K562 (cell line): ENCODE measurements around the gene WASF2. TPM values are rescaled to one million over a fixed set of nuclear protein-coding genes. Genes with fewer than 3 reads are reported as not detected.
A peak's percentile ranks its signal among the peaks of the same experiment; 100 is the strongest.

Experiments used
- ELF4 ChIP-seq: fragments of 450-650 bp; formaldehyde crosslinking; IDR thresholded peaks from 2 replicates; pipeline ENCODE4 v1.4.0; 2022; ENCODE audit warnings: missing genetic modification characterization
- HDAC3 ChIP-seq: fragments of 450-650 bp; IDR thresholded peaks from 2 replicates; pipeline ENCODE4 v1.6.1; 2018; ENCODE audit warnings: borderline replicate concordance, mild to moderate bottlenecking, moderate library complexity; ENCODE audit not compliant: partially characterized antibody
- HNRNPUL1 ChIP-seq: fragments of 200-400 bp; formaldehyde crosslinking; IDR thresholded peaks from 2 replicates; pipeline ENCODE4 v1.6.1; 2017; ENCODE audit warnings: low read length
- NR3C1 ChIP-seq: sonication (generic); formaldehyde crosslinking; IDR thresholded peaks from 2 replicates; pipeline ENCODE4 v1.8.1; 2022; ENCODE audit warnings: missing genetic modification reagents
- PRPF4 ChIP-seq: fragments of 200-400 bp; formaldehyde crosslinking; IDR thresholded peaks from one replicate; pipeline ENCODE4 v1.6.1; 2017; ENCODE audit warnings: low read length, low read depth, mild to moderate bottlenecking; ENCODE audit not compliant: insufficient read depth, poor library complexity, severe bottlenecking
- SLC30A9 ChIP-seq: fragments of 250-450 bp; sonication (Bioruptor Pico); IDR thresholded peaks from 2 replicates; pipeline ENCODE4 v1.8.0; 2022; ENCODE audit warnings: mild to moderate bottlenecking, moderate library complexity
- TAF15 ChIP-seq: fragments of 200-400 bp; formaldehyde crosslinking; IDR thresholded peaks from 2 replicates; pipeline ENCODE4 v1.6.1; 2017; ENCODE audit warnings: mild to moderate bottlenecking, low read depth, low read length, moderate library complexity
- TFAM ChIP-seq: fragments of 250-450 bp; sonication (Bioruptor Pico); conservative IDR thresholded peaks from 2 replicates; pipeline ENCODE4 v1.5.0; 2021; ENCODE audit warnings: mild to moderate bottlenecking, moderate library complexity
- ZC3H4 ChIP-seq: sonication (generic); formaldehyde crosslinking; IDR thresholded peaks from 2 replicates; pipeline ENCODE4 v1.9.0; 2021; ENCODE audit warnings: missing genetic modification reagents, borderline replicate concordance
- ZNF143 ChIP-seq: sonication (generic); formaldehyde crosslinking; IDR thresholded peaks from 2 replicates; pipeline ENCODE4 v1.9.0; 2022; ENCODE audit warnings: mild to moderate bottlenecking, missing genetic modification reagents
- ZNF3 ChIP-seq: fragments of 250-450 bp; sonication (Bioruptor Pico); IDR thresholded peaks from 2 replicates; pipeline ENCODE4 v1.5.0; 2021; ENCODE audit warnings: mild to moderate bottlenecking, moderate library complexity
- polyA plus RNA-seq, 8 experiments: library from polyadenylated mRNA; depleted of rRNA in 4 of 8; stranded (reverse) in 5 of 8; unstranded in 3 of 8; fragments of >200 nt; fragmentation: Nextera tagmentation in 2 of 8; fragmentation: Illumina TruSeq in 1 of 8; extraction: Ambion mirVana in 2 of 8; extraction: Trizol in 1 of 8; gene quantifications; 2 replicates each; pipeline versions ENCODE4 v1.2.1 to v1.2.3, GENCODE V29; 2011 to 2014; ENCODE audit warnings: inconsistent platforms in 1 of 8, missing spikeins in 1 of 8
- total RNA-seq, 7 experiments: library from RNA; depleted of rRNA in 6 of 7; stranded (reverse); fragments of >200 nt in 6 of 7; fragmentation: Illumina TruSeq in 2 of 7; extraction: Trizol in 2 of 7; gene quantifications; 2 replicates each; pipeline versions ENCODE4 v1.2.1 to v1.2.3, GENCODE V29; 2011 to 2021; ENCODE audit warnings: low replicate concordance in 1 of 7
- TF ChIP-seq, protein P1 (sequence below): fragments of 200-600 bp; sonication (generic); IDR thresholded peaks from one replicate; pipeline ENCODE4 v1.6.1; 2012; ENCODE audit warnings: mild to moderate bottlenecking, low read depth, low read length, inconsistent platforms
- TF ChIP-seq, protein P2 (sequence below): IDR thresholded peaks from 2 replicates; pipeline ENCODE4 v1.6.1; 2014; ENCODE audit warnings: antibody characterized with exemption
- TF ChIP-seq, protein P3 (sequence below): fragments of 250-450 bp; sonication (Bioruptor Pico); IDR thresholded peaks from 2 replicates; pipeline ENCODE4 v1.8.0; 2022; ENCODE audit warnings: moderate library complexity, mild to moderate bottlenecking, inconsistent platforms

The WASF2 gene
- total and polyA plus RNA-seq, 9 of the 15 experiments (the other 6 are each of a cell fraction or from before 2014, with no cell fraction given) = 8.2 to 163 (median 31.2) TPM

DNA sequence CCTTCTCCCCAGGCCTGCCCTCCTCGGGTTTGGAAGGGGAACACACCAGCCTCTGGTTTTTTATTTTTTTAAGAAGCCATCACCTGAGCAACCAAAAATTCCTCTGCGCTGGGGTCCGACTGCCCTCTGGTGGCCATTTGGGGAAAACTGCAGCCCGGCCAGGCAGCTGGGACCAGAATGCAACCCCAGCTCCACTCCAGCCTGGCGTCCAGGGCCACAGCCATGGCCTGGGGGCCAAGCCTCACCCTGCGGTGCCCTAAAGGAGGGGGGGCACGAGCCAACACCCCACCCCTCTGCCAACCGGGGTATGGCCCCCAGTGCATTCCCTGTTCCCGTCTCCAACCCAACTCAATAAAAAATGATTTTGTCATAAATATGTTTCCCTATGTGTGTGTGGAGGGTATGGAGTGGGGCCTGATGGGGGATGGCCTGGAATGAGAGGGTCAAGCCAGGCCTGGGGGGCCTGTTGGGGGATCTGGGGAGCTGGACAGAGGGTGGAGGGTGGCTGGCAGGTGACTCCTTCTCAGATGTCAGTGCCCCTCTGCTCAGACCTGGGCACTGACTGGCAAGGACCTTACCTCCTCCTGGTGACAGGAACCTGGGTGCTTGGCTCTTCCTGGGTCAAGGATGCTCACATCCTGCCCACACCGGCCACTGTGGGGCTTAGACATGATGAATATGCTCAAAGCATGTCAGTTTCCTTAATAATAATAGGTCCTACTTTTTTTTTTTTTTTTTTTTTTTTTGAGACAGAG lies 94.3 kb downstream of the WASF2 start (continued):
- TF ChIP-seq, protein P1, sequence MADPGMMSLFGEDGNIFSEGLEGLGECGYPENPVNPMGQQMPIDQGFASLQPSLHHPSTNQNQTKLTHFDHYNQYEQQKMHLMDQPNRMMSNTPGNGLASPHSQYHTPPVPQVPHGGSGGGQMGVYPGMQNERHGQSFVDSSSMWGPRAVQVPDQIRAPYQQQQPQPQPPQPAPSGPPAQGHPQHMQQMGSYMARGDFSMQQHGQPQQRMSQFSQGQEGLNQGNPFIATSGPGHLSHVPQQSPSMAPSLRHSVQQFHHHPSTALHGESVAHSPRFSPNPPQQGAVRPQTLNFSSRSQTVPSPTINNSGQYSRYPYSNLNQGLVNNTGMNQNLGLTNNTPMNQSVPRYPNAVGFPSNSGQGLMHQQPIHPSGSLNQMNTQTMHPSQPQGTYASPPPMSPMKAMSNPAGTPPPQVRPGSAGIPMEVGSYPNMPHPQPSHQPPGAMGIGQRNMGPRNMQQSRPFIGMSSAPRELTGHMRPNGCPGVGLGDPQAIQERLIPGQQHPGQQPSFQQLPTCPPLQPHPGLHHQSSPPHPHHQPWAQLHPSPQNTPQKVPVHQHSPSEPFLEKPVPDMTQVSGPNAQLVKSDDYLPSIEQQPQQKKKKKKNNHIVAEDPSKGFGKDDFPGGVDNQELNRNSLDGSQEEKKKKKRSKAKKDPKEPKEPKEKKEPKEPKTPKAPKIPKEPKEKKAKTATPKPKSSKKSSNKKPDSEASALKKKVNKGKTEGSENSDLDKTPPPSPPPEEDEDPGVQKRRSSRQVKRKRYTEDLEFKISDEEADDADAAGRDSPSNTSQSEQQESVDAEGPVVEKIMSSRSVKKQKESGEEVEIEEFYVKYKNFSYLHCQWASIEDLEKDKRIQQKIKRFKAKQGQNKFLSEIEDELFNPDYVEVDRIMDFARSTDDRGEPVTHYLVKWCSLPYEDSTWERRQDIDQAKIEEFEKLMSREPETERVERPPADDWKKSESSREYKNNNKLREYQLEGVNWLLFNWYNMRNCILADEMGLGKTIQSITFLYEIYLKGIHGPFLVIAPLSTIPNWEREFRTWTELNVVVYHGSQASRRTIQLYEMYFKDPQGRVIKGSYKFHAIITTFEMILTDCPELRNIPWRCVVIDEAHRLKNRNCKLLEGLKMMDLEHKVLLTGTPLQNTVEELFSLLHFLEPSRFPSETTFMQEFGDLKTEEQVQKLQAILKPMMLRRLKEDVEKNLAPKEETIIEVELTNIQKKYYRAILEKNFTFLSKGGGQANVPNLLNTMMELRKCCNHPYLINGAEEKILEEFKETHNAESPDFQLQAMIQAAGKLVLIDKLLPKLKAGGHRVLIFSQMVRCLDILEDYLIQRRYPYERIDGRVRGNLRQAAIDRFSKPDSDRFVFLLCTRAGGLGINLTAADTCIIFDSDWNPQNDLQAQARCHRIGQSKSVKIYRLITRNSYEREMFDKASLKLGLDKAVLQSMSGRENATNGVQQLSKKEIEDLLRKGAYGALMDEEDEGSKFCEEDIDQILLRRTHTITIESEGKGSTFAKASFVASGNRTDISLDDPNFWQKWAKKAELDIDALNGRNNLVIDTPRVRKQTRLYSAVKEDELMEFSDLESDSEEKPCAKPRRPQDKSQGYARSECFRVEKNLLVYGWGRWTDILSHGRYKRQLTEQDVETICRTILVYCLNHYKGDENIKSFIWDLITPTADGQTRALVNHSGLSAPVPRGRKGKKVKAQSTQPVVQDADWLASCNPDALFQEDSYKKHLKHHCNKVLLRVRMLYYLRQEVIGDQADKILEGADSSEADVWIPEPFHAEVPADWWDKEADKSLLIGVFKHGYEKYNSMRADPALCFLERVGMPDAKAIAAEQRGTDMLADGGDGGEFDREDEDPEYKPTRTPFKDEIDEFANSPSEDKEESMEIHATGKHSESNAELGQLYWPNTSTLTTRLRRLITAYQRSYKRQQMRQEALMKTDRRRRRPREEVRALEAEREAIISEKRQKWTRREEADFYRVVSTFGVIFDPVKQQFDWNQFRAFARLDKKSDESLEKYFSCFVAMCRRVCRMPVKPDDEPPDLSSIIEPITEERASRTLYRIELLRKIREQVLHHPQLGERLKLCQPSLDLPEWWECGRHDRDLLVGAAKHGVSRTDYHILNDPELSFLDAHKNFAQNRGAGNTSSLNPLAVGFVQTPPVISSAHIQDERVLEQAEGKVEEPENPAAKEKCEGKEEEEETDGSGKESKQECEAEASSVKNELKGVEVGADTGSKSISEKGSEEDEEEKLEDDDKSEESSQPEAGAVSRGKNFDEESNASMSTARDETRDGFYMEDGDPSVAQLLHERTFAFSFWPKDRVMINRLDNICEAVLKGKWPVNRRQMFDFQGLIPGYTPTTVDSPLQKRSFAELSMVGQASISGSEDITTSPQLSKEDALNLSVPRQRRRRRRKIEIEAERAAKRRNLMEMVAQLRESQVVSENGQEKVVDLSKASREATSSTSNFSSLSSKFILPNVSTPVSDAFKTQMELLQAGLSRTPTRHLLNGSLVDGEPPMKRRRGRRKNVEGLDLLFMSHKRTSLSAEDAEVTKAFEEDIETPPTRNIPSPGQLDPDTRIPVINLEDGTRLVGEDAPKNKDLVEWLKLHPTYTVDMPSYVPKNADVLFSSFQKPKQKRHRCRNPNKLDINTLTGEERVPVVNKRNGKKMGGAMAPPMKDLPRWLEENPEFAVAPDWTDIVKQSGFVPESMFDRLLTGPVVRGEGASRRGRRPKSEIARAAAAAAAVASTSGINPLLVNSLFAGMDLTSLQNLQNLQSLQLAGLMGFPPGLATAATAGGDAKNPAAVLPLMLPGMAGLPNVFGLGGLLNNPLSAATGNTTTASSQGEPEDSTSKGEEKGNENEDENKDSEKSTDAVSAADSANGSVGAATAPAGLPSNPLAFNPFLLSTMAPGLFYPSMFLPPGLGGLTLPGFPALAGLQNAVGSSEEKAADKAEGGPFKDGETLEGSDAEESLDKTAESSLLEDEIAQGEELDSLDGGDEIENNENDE = no peak
- TF ChIP-seq, protein P2, sequence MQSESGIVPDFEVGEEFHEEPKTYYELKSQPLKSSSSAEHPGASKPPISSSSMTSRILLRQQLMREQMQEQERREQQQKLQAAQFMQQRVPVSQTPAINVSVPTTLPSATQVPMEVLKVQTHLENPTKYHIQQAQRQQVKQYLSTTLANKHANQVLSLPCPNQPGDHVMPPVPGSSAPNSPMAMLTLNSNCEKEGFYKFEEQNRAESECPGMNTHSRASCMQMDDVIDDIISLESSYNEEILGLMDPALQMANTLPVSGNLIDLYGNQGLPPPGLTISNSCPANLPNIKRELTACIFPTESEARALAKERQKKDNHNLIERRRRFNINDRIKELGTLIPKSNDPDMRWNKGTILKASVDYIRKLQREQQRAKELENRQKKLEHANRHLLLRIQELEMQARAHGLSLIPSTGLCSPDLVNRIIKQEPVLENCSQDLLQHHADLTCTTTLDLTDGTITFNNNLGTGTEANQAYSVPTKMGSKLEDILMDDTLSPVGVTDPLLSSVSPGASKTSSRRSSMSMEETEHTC = 0 out of 2 replicates have a peak, but pooled peaks have one; percentile 25
- no peak for TF ChIP-seq TAF15
- TF ChIP-seq SLC30A9 (CRISPR knock-in tag) = no peak
- TF ChIP-seq ELF4 (CRISPR knock-in tag) = no peak
- TF ChIP-seq HDAC3 = no peak
- TF ChIP-seq NR3C1 (CRISPR knock-in tag) = no peak
- TF ChIP-seq, protein P3, sequence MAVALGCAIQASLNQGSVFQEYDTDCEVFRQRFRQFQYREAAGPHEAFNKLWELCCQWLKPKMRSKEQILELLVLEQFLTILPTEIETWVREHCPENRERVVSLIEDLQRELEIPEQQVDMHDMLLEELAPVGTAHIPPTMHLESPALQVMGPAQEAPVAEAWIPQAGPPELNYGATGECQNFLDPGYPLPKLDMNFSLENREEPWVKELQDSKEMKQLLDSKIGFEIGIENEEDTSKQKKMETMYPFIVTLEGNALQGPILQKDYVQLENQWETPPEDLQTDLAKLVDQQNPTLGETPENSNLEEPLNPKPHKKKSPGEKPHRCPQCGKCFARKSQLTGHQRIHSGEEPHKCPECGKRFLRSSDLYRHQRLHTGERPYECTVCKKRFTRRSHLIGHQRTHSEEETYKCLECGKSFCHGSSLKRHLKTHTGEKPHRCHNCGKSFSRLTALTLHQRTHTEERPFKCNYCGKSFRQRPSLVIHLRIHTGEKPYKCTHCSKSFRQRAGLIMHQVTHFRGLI = no peak
- no peak for TF ChIP-seq TFAM
- TF ChIP-seq ZNF143 = no peak
- no peak for TF ChIP-seq HNRNPUL1
- TF ChIP-seq PRPF4 = no peak
- TF ChIP-seq ZC3H4 (CRISPR knock-in tag) = no peak
- no peak for TF ChIP-seq ZNF3 (CRISPR knock-in tag)
